ENCODE results near the gene RRAS2.
"Not testable (repeated sequence)": the region's sequence is repeated elsewhere in the genome, so short reads cannot be mapped to it uniquely, and the experiment has no call there.

Gene RRAS2

GRCh38 chr11:14350215-14350614 is 8.8 kb downstream of the RRAS2 start:
- H3K9me3 ChIP-seq, result no peaks in the 10 kb centered on the region
- no peaks in the 10 kb centered on the region for H3K4me1 ChIP-seq (ENCODE audit: control insufficient read depth in 1 of 2, insufficient read depth in 1 of 2, low read depth in 1 of 2, low read length in 1 of 2)
- H3K4me3 ChIP-seq (ENCODE audit: low read depth in 1 of 2, low read length in 1 of 2), result no peak overlapping the region
- H3K27me3 ChIP-seq, result peaks cover 23% of the 10 kb centered on the region
- H3K27ac ChIP-seq, result no peak overlapping the region
- H3K36me3 ChIP-seq, result no peaks in the 10 kb centered on the region
- no peak for TF ChIP-seq CTCF (IDR thresholded peaks at IDR 0.05)

GRCh38 chr11:14347991-14348390 is 11.0 kb downstream of the RRAS2 start:
- H3K27ac ChIP-seq, result no peak overlapping the region
- H3K36me3 ChIP-seq, result no peaks in the 10 kb centered on the region
- no peaks in the 10 kb centered on the region for H3K9me3 ChIP-seq
- no peaks in the 10 kb centered on the region for H3K4me1 ChIP-seq (ENCODE audit: control insufficient read depth in 1 of 2, insufficient read depth in 1 of 2, low read depth in 1 of 2, low read length in 1 of 2)
- H3K4me3 ChIP-seq (ENCODE audit: low read depth in 1 of 2, low read length in 1 of 2), result no peak overlapping the region
- no peak for TF ChIP-seq CTCF (IDR thresholded peaks at IDR 0.05)
- H3K27me3 ChIP-seq, result peaks cover under 1% of the 10 kb centered on the region

GRCh38 chr11:14347494-14347893 is 11.5 kb downstream of the RRAS2 start:
- Histone ChIP-seq H3K27me3 (no peaks in the 10 kb centered on the region), H3K4me1 (ENCODE audit: control insufficient read depth in 1 of 2, insufficient read depth in 1 of 2, low read depth in 1 of 2, low read length in 1 of 2) (no peaks in the 10 kb centered on the region)

GRCh38 chr11:14346303-14346955 is 12.6 kb downstream of the RRAS2 start:
- Histone ChIP-seq H3K4me1 (ENCODE audit: control insufficient read depth in 1 of 2, insufficient read depth in 1 of 2, low read depth in 1 of 2, low read length in 1 of 2) (no peaks in the 10 kb centered on the region), H3K27me3 (no peaks in the 10 kb centered on the region), H3K9me3 (no peaks in the 10 kb centered on the region), H3K4me3 (ENCODE audit: low read depth in 1 of 2, low read length in 1 of 2) (no peak overlapping the region), H3K36me3 (no peaks in the 10 kb centered on the region), H3K27ac (no peak overlapping the region)
- no peak for TF ChIP-seq CTCF (IDR thresholded peaks at IDR 0.05)

More at GRCh38 chr11:14347494-14347893, 11.5 kb downstream of the RRAS2 start:
- Histone ChIP-seq H3K27ac (no peak overlapping the region), H3K36me3 (no peaks in the 10 kb centered on the region), H3K9me3 (no peaks in the 10 kb centered on the region), H3K4me3 (ENCODE audit: low read depth in 1 of 2, low read length in 1 of 2) (no peak overlapping the region)
- TF ChIP-seq CTCF (IDR thresholded peaks at IDR 0.05), result no peak

- no peaks in the 10 kb centered on the region for H3K27me3 ChIP-seq
- no peak overlapping the region for H3K4me3 ChIP-seq (ENCODE audit: low read depth in 1 of 2, low read length in 1 of 2)
- no peak for TF ChIP-seq CTCF (IDR thresholded peaks at IDR 0.05)
- H3K36me3 ChIP-seq, result no peaks in the 10 kb centered on the region
- no peaks in the 10 kb centered on the region for H3K4me1 ChIP-seq (ENCODE audit: control insufficient read depth in 1 of 2, insufficient read depth in 1 of 2, low read depth in 1 of 2, low read length in 1 of 2)
- no peak overlapping the region for H3K27ac ChIP-seq
- no peaks in the 10 kb centered on the region for H3K9me3 ChIP-seq
These were observed 13.3 kb downstream of the RRAS2 start for GRCh38 chr11:14345668-14346067.

- not testable (repeated sequence) for H3K9me3 ChIP-seq; H3K4me1 ChIP-seq (ENCODE audit: control insufficient read depth in 1 of 2, insufficient read depth in 1 of 2, low read depth in 1 of 2, low read length in 1 of 2); H3K27ac ChIP-seq; H3K4me3 ChIP-seq (ENCODE audit: low read depth in 1 of 2, low read length in 1 of 2); H3K27me3 ChIP-seq; H3K36me3 ChIP-seq
These were observed 14.0 kb downstream of the RRAS2 start for GRCh38 chr11:14345016-14345415.

All from neutrophil (primary cell).